Heart left ventricle (tissue), 16 donors: ENCODE data around the gene OR2K2. TPM values are rescaled to one million over a fixed set of nuclear protein-coding genes. Genes with fewer than 3 reads are reported as not detected.
A peak's percentile ranks its signal among the peaks of the same experiment; 100 is the strongest.
"Not testable (repeated sequence)": the region's sequence is repeated elsewhere in the genome, so short reads cannot be mapped to it uniquely, and the experiment has no call there.

Source experiments
- ATAC-seq, 4 donors: fragments of 200-7000 bp; cut with Tn5 transposase; one replicate each; pipeline ENCODE4 v1.9.1; 2020 to 2022; ENCODE audit warnings: moderate library complexity in 4 of 4, mild to moderate bottlenecking in 3 of 4, moderate number of reproducible peaks in 1 of 4
- DNase-seq, 5 donors: peaks; one replicate each; pipeline ENCODE4 v3.0.0-alpha.2; 2020
- H3K27ac ChIP-seq, 12 donors: fragments of 200-600 bp; sonication (generic) in 4 of 12; one replicate each; pipeline versions ENCODE4 v1.5.0 to v1.8.0; 2016 to 2022; ENCODE audit warnings: mild to moderate bottlenecking in 2 of 12
- H3K27me3 ChIP-seq, 9 donors: fragments of 200-600 bp; sonication (generic) in 2 of 9; one replicate each; pipeline versions ENCODE4 v1.5.1 to v1.8.0; 2016 to 2022; ENCODE audit warnings: mild to moderate bottlenecking in 3 of 9
- H3K36me3 ChIP-seq, 9 donors: fragments of 200-600 bp; sonication (generic) in 2 of 9; one replicate each; pipeline versions ENCODE4 v1.5.0 to v1.8.0; 2018 to 2022; ENCODE audit warnings: mild to moderate bottlenecking in 2 of 9
- H3K4me1 ChIP-seq, 12 donors: fragments of 200-600 bp; sonication (generic) in 4 of 12; one replicate each; pipeline versions ENCODE4 v1.5.0 to v1.8.0; 2016 to 2022; ENCODE audit warnings: mild to moderate bottlenecking in 3 of 12
- H3K4me3 ChIP-seq, 12 donors: fragments of 200-600 bp; sonication (generic) in 4 of 12; one replicate each; pipeline versions ENCODE4 v1.5.0 to v1.8.0; 2017 to 2022; ENCODE audit warnings: mild to moderate bottlenecking in 9 of 12, moderate library complexity in 4 of 12
- H3K9me3 ChIP-seq, 12 donors: fragments of 200-600 bp; sonication (generic) in 4 of 12; one replicate each; pipeline versions ENCODE4 v1.5.0 to v1.8.0; 2016 to 2022; ENCODE audit warnings: mild to moderate bottlenecking in 1 of 12
- POLR2A ChIP-seq, 2 donors: fragments of 450-650 bp; IDR thresholded peaks; one replicate each; pipeline ENCODE4 v1.6.1; 2017; ENCODE audit warnings: antibody characterized with exemption in 2 of 2, mild to moderate bottlenecking in 2 of 2, moderate library complexity in 2 of 2
- WGBS, 4 donors: extraction: QIAGEN DNeasy Blood & Tissue Kit in 2 of 4; methylation state at CpG; one replicate each; pipeline versions ENCODE4 v1.1.5 to v1.1.7; 2013 to 2018; 5-methylcytosine and 5-hydroxymethylcytosine counted together
- intact Hi-C, 10 donors: fragments of 100-400 bp; cut with DNase I; formaldehyde crosslinking; loops; one replicate each; pipeline versions ENCODE4 v1.11.1 to v1.14.2; 2022
- polyA plus RNA-seq, 2 donors: library from polyadenylated mRNA; stranded (reverse); fragments of 200-250 nt; gene quantifications; one replicate each; pipeline ENCODE4 v1.2.3, GENCODE V29; 2013
- total RNA-seq, 9 donors: library from RNA; depleted of rRNA in 2 of 9; stranded (reverse); fragments of >200 nt in 2 of 9; fragmentation: NEBNext Ultra II Directional in 3 of 9; extraction: Animal tissue kit (Norgen Biotek cat#: 25700) in 3 of 9; gene quantifications; one replicate each; pipeline versions ENCODE4 v1.1.0 to v1.2.4, GENCODE V29; 2016 to 2023
- TF ChIP-seq, protein P1 (sequence below), 12 donors: fragments of 200-600 bp; sonication (generic) in 4 of 12; IDR thresholded peaks; one replicate each; pipeline versions ENCODE4 v1.5.0 to v1.8.0; 2018 to 2022; ENCODE audit warnings: antibody characterized with exemption in 12 of 12, mild to moderate bottlenecking in 5 of 12
- donor health status: ischemic (EF 13 %, LVEDD 7.1; RV severe dilation, severe dysfunction).
- donor health status: healthy with polysubstance abuse.
- donor health status: DM: no; HTN: yes; CAD: no.
- donor health status: DM: no; HTN: no; CAD: no.
- donor health status: ischemic (EF 25% LVEDD 6.9; RV normal size, moderate dysfunction).
- donor health status: ischemic (EF 25% LVEDD 5.7; RV mildly dilated, moderate dysfunction).
- donor health status: healthy.
- donor health status: DM: yes; HTN: yes; CAD: no.
- donor health status: ischemic (EF 35%, LVEDD 5.7; RV mildly dilated, moderate dysfunction).
- donor health status: nonischemic (EF 11% LVEDD 7.7; RV severe dilation, severe dysfunction).
- donor health status: DM: yes; HTN: yes; CAD: no.
- donor health status: PGD.
- donor health status: ischemic (EF 29% LVEDD 5.4; RV normal size, mild dysfunction).
- donor health status: nonischemic (EF 23%, LVEDD 6.1; RV moderate dilation, normal function).

Gene OR2K2
- total and polyA plus RNA-seq, 11 donors, result 0.25 TPM; not detected in 10

DNA sequence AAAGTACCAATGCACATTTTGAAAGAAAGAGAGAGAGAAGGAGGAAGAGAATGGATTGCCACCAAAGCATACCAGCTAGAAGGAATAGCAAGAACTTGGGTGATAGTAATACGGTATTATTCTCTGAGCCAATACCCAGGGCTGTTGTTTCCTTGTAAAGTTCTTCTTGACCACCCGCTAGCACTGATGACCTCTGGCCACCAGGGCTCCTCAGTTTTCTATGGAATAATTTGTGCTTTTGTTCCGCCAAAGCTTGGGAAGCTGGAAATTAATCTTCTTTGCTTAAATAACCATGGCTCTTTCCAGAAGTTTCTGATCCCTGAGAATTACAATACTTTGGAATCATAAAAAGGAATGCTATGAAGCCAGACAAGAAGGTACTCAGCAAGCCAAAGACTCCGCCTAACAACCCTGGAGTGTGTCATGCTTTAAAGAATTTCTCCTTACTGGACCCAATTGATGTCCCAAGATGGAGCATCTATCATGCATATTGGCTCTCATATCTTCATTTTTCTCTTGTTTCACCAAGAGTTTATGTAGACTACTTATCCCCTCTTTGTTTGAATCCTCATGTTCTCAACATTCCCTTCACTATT lies 29.8 kb downstream of the OR2K2 start:
- Histone ChIP-seq H3K4me1 (no peaks in the 10 kb centered on the region), H3K36me3 (no peaks in the 10 kb centered on the region), H3K9me3 (peaks cover 0 to 8% (median 0%) of the 10 kb centered on the region in 12 donors), H3K4me3 (no peak overlapping the region), H3K27ac (no peak overlapping the region), H3K27me3 (peaks cover 0 to 6% (median 0%) of the 10 kb centered on the region in 9 donors)
- 85 to 91% (median 88%) methylated on average over 4 of the region's 4 CpGs for WGBS, 4 donors
- no peak for ATAC-seq
- TF ChIP-seq, protein P1, sequence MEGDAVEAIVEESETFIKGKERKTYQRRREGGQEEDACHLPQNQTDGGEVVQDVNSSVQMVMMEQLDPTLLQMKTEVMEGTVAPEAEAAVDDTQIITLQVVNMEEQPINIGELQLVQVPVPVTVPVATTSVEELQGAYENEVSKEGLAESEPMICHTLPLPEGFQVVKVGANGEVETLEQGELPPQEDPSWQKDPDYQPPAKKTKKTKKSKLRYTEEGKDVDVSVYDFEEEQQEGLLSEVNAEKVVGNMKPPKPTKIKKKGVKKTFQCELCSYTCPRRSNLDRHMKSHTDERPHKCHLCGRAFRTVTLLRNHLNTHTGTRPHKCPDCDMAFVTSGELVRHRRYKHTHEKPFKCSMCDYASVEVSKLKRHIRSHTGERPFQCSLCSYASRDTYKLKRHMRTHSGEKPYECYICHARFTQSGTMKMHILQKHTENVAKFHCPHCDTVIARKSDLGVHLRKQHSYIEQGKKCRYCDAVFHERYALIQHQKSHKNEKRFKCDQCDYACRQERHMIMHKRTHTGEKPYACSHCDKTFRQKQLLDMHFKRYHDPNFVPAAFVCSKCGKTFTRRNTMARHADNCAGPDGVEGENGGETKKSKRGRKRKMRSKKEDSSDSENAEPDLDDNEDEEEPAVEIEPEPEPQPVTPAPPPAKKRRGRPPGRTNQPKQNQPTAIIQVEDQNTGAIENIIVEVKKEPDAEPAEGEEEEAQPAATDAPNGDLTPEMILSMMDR (IDR thresholded peaks at IDR 0.05), result no peak
- TF ChIP-seq POLR2A (IDR thresholded peaks at IDR 0.05), result no peak
- no peak for DNase-seq
- intact Hi-C loops, result loop anchor here in 3 of 10 donors (2.0 to 5.0 kb wide), 2 partner anchors 663 kb away; no protein-coding TSS in a partner anchor

DNA sequence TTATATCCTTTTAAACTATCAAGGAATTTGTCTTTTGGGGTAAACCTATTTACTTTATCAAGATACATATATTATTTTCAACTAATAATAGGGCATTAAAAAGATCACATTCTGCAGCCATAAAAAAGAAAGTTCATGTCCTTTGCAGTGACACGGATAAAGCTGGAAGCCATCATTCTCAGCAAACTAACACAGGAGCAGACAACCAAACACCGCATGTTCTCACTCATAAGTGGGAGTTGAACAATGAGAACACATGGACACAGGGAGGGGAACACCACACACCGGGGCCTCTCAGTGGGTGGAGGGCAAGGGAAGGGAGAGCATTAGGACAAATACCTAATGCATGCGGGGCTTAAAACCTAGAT lies 30.4 kb downstream of the OR2K2 start:
- not testable (repeated sequence) for DNase-seq, H3K36me3 ChIP-seq, H3K9me3 ChIP-seq, H3K4me1 ChIP-seq, H3K27me3 ChIP-seq
- ATAC-seq, result peak in 2 of 4 donors; percentile 20 to 24
- intact Hi-C loops, result loop anchor here in 8 of 10 donors (1.0 to 5.0 kb wide), 5 partner anchors 262 to 847 kb away; partner anchors contain the start of gene LPAR1 (in 1 of the 8)
- peak overlapping the region in 2 of 12 donors; percentile 4 to 21 for H3K4me3 ChIP-seq
- TF ChIP-seq, protein P1 (IDR thresholded peaks at IDR 0.05), result peak in 2 of 12 donors; percentile 4 to 24
- peak overlapping the region in 5 of 12 donors; percentile 29 to 67 (median 44) for H3K27ac ChIP-seq
- 36 to 51% (median 46%) methylated on average over 4 of the region's 4 CpGs for WGBS, 4 donors

DNA sequence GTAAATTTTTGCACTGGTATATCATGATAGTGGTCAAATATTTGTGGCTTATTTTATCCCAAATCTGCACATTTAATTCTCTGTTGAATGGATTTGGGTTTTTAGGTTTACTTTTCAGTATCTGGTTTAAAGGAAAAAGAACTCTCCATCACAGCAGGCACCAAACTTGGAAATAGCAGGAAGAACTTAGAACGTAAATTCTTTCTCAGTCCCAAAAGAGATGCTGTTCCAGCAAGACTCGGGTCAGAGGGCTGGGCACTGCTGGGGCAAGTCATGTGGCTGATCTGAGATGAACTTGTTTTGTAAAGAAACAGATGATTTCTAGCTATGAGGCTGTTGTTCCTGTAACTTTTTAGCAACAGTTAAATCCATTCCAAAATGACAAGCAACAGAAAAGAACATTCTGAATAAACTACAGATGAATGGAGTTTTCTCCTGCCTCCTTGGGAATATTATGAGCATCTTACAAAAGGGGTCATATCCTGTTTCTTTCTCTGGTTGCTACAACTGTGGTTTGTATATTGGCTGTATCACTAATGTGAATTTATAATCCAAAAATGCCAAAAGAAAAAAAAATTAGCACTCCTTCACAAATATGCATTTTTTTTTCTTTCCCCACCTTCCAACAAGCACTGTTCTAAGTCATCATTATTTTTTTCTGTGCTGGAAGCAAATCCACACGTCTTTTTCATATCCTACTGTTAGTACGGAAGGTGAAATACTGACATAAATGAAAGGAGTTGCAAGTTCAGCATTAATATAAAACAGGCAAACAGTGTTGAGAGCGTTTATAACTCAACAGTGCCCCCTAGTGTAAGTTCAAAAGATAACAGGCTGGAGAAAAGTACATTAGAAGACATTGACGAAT lies 31.1 kb downstream of the OR2K2 start:
- Histone ChIP-seq H3K9me3 (peaks cover 0 to 8% (median 0%) of the 10 kb centered on the region in 12 donors), H3K4me1 (no peaks in the 10 kb centered on the region), H3K36me3 (no peaks in the 10 kb centered on the region), H3K4me3 (peak overlapping the region in 3 of 12 donors; percentile 4 to 21 (median 19)), H3K27me3 (peaks cover 0 to 6% (median 0%) of the 10 kb centered on the region in 9 donors), H3K27ac (peak overlapping the region in 10 of 12 donors; percentile 4 to 67 (median 29))
- peak; percentile 20 to 69 (median 32) for DNase-seq
- ATAC-seq, result peak; percentile 74 to 87 (median 78)
- TF ChIP-seq POLR2A (IDR thresholded peaks at IDR 0.05), result no peak
- TF ChIP-seq, protein P1 (IDR thresholded peaks at IDR 0.05), result peak; percentile 62 to 86 (median 79)
- 12 to 17% (median 15%) methylated on average over 6 of the region's 6 CpGs for WGBS, 4 donors
- intact Hi-C loops, result loop anchor here in 8 of 10 donors (1.0 to 5.0 kb wide), 5 partner anchors 262 to 847 kb away; partner anchors contain the start of gene LPAR1 (in 1 of the 8)

DNA sequence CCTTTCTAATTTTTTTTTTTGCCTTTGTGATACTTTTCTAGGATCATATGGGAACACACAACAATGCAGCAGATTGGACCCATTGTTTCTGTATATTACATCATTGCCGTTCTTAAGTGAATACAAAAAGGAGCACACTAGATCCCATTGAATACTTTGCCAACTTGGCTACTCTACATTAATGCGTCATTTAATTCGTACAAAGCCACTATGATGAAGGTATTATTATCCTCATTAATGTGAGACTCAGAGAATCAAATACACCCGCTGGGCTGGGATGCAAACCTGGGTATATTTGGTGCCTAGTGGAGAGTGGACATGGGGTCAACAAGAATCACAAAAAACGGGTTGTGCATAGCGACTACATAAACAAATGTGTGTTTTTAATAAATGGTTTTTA lies 31.9 kb downstream of the OR2K2 start:
- no peak for TF ChIP-seq POLR2A (IDR thresholded peaks at IDR 0.05)
- TF ChIP-seq, protein P1 (IDR thresholded peaks at IDR 0.05), result no peak
- DNase-seq (no peak), ATAC-seq (no peak)
- Histone ChIP-seq H3K4me3 (no peak overlapping the region), H3K4me1 (no peaks in the 10 kb centered on the region), H3K9me3 (peaks cover 0 to 8% (median 0%) of the 10 kb centered on the region in 12 donors), H3K27me3 (peaks cover 0 to 6% (median 0%) of the 10 kb centered on the region in 9 donors), H3K27ac (peak overlapping the region in 3 of 12 donors; percentile 19 to 40 (median 29)), H3K36me3 (no peaks in the 10 kb centered on the region)
- WGBS, 4 donors, result 74 to 86% (median 78%) methylated on average over 6 of the region's 6 CpGs
- intact Hi-C loops, result loop anchor here in 8 of 10 donors (2.0 to 5.0 kb wide), 4 partner anchors 261 to 846 kb away; partner anchors contain the start of gene LPAR1 (in 1 of the 8)
